Stimulated activated CD4-positive, alpha-beta T cell treated with anti-CD3 and anti-CD28 coated beads, Interleukin-12 subunit alpha, Interleukin-12 subunit beta, amount 100 ng/mL, for 4 hours (primary cell): ENCODE measurements around the gene BAZ1B.
"Not testable (repeated sequence)": the region's sequence is repeated elsewhere in the genome, so short reads cannot be mapped to it uniquely, and the experiment has no call there.

ENCODE experiments used
- DNase-seq: peaks from one replicate; pipeline ENCODE4 v3.0.0-alpha.2; 2020

Gene BAZ1B

GRCh38 chr7:73423519-73424488 lies 98.3 kb downstream of the BAZ1B start:
- DNase-seq = no peak

GRCh38 chr7:73420610-73421009 lies 101.5 kb downstream of the BAZ1B start:
- not testable (repeated sequence) for DNase-seq

GRCh38 chr7:73420016-73420415 lies 102.1 kb downstream of the BAZ1B start:
- DNase-seq = not testable (repeated sequence)

GRCh38 chr7:73418113-73418703 lies 103.9 kb downstream of the BAZ1B start:
- no peak for DNase-seq

GRCh38 chr7:73410541-73411131 lies 111.5 kb downstream of the BAZ1B start:
- DNase-seq = not testable (repeated sequence)

- not testable (repeated sequence) for DNase-seq
Measured at GRCh38 chr7:73404860-73405259, 117.2 kb downstream of the BAZ1B start.

- peak; percentile 72 for DNase-seq
Measured at GRCh38 chr7:73399185-73400050, 122.7 kb downstream of the BAZ1B start.

- no peak for DNase-seq
Measured at GRCh38 chr7:73397521-73398281, 124.4 kb downstream of the BAZ1B start.

- no peak for DNase-seq
Measured at GRCh38 chr7:73395538-73396503, 126.3 kb downstream of the BAZ1B start.

GRCh38 chr7:73394422-73394821 lies 127.7 kb downstream of the BAZ1B start:
- DNase-seq = no peak

- no peak for DNase-seq
Measured at GRCh38 chr7:73391396-73391795, 130.7 kb downstream of the BAZ1B start.
